ENCODE measurements around the gene TMC2.

The TMC2 gene

DNA sequence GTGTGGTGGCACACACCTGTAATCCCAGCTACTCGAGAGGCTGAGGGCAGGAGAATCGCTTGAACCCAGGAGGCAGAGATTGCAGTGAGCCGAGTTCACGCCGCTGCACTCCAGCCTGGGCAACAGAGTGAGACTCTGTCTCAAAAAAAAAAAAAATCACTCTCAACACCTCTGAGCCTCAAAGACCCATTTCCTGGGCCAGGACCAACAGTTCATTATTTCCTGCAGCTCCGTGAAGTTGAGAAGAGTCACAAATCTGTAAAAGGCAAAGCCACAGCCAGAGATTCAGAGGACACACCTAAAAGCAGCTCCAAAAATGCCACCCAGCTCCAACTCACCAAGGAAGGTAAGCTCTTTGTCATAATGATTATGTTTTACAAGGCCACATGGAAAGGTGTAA lies 100.9 kb downstream of the TMC2 start:
- TF ChIP-seq, protein P1, sequence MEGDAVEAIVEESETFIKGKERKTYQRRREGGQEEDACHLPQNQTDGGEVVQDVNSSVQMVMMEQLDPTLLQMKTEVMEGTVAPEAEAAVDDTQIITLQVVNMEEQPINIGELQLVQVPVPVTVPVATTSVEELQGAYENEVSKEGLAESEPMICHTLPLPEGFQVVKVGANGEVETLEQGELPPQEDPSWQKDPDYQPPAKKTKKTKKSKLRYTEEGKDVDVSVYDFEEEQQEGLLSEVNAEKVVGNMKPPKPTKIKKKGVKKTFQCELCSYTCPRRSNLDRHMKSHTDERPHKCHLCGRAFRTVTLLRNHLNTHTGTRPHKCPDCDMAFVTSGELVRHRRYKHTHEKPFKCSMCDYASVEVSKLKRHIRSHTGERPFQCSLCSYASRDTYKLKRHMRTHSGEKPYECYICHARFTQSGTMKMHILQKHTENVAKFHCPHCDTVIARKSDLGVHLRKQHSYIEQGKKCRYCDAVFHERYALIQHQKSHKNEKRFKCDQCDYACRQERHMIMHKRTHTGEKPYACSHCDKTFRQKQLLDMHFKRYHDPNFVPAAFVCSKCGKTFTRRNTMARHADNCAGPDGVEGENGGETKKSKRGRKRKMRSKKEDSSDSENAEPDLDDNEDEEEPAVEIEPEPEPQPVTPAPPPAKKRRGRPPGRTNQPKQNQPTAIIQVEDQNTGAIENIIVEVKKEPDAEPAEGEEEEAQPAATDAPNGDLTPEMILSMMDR (IDR thresholded peaks at IDR 0.05; ENCODE audit: low read depth, low read length), result no peak
- H3K4me3 ChIP-seq (ENCODE audit: low read depth, low read length), result no peak overlapping the region

DNA sequence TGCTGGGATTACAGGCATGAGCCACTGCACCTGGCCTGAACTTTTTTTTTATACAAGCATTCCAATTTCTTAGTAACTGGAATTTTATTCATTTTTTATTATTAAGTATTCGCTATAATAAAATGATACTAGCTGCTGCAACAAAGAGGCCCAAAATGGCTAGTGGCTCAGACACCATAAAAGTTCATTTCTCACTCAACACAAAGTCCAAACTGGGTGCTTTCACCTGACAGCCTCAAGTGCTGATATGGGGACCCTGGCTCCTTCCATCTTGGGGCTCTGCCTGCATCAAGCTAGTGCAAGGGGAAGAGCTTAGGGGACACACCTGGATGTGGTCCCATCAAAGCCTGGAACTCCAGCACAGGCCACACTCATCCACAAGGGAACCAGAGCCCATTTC lies 103.9 kb downstream of the TMC2 start:
- H3K4me3 ChIP-seq (ENCODE audit: low read depth, low read length), result no peak overlapping the region
- TF ChIP-seq, protein P1 (IDR thresholded peaks at IDR 0.05; ENCODE audit: low read depth, low read length), result no peak

DNA sequence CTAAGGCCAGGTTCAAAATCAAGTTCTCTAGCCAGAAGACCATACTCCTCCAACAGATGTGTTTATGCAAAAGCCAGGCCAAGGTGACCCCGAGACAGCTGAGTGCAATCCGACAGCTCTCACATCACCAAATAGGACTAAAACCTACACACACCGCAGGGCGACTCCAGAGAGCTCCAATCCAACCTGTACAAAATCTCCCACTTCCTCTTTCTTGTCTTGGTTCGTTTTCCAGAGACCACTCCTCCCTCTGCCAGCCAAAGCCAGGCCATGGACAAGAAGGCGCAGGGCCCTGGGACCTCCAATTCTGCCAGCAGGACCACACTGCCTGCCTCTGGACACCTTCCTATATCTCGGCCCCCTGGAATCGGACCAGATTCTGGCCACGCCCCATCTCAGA lies 104.5 kb downstream of the TMC2 start:
- H3K4me3 ChIP-seq (ENCODE audit: low read depth, low read length), result no peak overlapping the region
- TF ChIP-seq, protein P1 (IDR thresholded peaks at IDR 0.05; ENCODE audit: low read depth, low read length), result no peak

DNA sequence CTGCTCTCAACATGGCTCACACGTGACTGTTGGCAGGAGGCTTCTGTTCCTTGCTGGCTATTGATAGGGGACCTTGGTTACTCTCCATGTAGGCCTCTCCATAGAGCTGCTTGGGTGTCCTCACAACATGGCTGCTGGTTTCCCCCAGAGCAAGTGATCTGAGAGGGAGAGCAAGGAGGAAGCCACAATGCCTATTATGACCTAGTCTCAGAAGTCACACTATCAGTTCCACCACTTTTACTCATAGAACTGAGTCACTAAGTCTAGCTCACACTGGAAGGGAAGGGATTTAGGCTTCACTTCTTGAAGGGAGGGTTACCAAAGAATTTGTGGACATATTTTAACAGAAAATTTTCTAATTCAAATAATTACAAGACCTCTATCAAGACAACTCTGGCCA lies 107.3 kb downstream of the TMC2 start:
- no peak overlapping the region for H3K4me3 ChIP-seq (ENCODE audit: low read depth, low read length)
- TF ChIP-seq, protein P1 (IDR thresholded peaks at IDR 0.05; ENCODE audit: low read depth, low read length), result no peak

DNA sequence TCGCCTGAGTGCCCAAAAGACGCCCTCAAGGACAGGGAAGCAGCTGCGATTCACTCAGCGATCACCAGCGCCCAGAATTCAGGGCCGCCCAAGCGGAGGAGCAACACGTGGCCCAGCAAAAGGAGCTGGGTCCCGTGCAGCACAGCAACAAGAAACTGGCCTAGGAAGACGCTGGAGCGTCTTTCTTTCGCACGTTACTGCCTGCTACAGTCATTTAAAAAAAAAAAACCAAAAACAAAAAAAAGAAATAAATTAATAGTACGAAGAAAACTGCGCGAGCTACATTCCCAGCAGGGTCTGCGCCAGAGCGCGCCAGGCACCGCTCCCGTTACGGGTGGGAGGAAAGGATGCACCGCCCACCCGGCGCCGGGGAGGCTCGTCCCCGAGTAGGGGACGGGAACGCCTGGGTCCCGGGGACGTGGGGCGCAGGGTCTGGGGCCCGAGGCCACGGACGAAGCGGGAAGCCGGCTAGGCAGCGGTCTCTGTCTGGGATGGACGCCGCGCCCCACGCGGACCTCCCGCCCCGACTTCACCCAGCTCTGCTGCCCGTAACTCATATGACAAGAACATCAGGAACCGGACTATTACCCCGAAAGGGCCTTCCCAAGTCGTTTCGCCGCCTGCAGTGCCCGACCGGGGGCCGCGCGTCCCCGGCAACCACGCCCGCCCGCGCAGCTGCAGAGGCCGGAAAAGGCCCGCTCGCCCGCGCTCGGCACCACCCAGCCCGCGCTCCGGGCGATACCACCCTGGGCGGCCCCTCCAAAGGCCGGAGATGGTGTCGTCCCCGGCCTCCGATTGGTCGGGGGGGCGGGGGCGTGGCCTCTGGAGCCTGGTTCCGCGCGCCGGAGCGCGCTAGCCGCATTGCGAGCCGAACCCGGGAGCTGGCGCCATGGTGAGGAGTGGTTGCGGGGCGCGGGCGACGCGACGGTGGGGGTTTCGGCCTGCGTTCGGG lies 115.7 kb downstream of the TMC2 start, which contains the start of gene NOP56:
Gene NOP56, plus strand, starts transcription at position 861 of the 952 bp plus-strand sequence. Its CDS starts 29 bp downstream, at position 890.
- TF ChIP-seq, protein P1 (IDR thresholded peaks at IDR 0.05; ENCODE audit: low read depth, low read length), result no peak
- peak within 1 kb of the TSS; percentile 97 for H3K4me3 ChIP-seq (ENCODE audit: low read depth, low read length)

DNA sequence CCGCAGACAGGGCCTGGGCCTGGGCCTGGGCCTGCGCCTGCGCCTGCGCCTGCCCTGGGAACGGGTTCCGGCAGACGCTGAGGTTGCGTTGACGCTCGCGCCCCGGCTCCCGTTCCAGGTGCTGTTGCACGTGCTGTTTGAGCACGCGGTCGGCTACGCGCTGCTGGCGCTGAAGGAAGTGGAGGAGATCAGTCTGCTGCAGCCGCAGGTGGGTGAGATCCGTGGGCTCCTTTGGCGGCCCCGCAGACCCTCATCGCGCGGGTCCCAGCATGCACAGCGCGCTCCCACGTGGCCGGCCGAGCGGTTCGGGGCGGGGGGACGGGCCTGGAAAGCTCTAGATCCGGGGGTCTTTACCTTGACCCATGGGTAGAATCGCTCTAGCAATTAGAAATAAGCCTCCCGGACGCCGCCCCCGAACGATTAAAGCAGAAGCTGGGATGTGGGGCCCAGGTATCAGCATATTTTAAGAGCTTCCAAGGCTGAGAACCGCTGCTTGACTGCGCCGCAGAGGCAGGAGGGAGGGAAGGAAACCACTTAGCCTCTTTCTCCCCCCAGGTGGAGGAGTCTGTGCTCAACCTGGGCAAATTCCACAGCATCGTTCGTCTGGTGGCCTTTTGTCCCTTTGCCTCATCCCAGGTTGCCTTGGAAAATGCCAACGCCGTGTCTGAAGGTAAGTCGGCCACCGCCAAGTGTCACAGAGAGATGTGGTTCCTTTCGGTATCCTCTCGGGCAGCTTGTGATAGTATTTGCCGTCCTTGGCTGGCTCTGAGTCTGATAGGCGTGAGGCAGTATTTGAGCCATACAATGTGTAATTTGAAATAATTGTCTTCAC lies 116.6 kb downstream of the TMC2 start:
- H3K4me3 ChIP-seq (ENCODE audit: low read depth, low read length), result peak overlapping the region; percentile 97
- TF ChIP-seq, protein P1 (IDR thresholded peaks at IDR 0.05; ENCODE audit: low read depth, low read length), result no peak

Measured in WI38 (cell line).